ENCODE results near the gene DSCAM. TPM values are rescaled to one million over a fixed set of nuclear protein-coding genes. Genes with fewer than 3 reads are reported as not detected.

Gene DSCAM
- total RNA-seq, 4 donors from 2014 or later, result 0.19 TPM; not detected in 3

DNA sequence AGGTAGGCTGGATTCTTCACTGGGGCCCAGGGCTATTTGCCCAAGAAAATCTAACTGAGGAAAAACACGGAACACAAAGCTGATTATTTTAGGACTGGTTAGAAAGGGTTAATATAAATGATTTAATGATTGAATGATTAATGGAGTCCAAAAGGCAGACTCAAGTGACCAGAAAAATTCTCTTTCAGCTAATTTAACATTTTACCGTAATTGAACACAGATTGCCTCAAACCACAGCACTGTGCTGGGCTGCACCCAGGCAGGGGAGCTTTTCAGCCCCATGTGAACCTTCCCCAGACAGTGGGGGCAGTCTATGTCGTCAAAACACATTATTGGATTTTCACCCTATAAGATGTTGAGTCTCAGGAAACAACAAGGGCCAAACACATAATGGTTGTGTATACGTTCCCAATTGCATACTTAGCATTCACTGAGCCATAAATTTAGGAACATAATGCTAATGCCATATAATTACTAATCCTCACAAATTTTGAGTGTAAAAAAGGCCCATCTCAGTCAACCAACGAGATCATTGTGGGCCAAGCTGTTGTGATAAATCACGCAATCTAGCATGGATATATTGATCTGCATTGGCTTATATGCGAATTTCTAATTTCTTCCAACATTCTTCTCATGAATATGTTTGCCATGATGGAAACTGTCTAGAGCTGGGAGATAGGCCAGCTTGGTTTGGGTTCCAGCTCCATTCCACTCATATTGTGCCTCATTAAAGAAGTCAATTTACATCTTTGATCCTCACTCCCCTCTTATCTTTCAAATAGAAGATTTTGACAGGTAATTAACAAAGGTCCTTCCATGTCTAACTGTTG, 27.7 kb downstream of the DSCAM start:
- Histone ChIP-seq H3K4me3 (no peak overlapping the region), H3K27ac (no peak overlapping the region), H3K9me3 (no peaks in the 10 kb centered on the region), H3K27me3 (no peaks in the 10 kb centered on the region), H3K4me1 (no peaks in the 10 kb centered on the region), H3K36me3 (no peaks in the 10 kb centered on the region)
- DNase-seq, result no peak
- TF ChIP-seq POLR2A (IDR thresholded peaks at IDR 0.05), result no peak
- TF ChIP-seq, protein P1, sequence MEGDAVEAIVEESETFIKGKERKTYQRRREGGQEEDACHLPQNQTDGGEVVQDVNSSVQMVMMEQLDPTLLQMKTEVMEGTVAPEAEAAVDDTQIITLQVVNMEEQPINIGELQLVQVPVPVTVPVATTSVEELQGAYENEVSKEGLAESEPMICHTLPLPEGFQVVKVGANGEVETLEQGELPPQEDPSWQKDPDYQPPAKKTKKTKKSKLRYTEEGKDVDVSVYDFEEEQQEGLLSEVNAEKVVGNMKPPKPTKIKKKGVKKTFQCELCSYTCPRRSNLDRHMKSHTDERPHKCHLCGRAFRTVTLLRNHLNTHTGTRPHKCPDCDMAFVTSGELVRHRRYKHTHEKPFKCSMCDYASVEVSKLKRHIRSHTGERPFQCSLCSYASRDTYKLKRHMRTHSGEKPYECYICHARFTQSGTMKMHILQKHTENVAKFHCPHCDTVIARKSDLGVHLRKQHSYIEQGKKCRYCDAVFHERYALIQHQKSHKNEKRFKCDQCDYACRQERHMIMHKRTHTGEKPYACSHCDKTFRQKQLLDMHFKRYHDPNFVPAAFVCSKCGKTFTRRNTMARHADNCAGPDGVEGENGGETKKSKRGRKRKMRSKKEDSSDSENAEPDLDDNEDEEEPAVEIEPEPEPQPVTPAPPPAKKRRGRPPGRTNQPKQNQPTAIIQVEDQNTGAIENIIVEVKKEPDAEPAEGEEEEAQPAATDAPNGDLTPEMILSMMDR (IDR thresholded peaks at IDR 0.05), result no peak

DNA sequence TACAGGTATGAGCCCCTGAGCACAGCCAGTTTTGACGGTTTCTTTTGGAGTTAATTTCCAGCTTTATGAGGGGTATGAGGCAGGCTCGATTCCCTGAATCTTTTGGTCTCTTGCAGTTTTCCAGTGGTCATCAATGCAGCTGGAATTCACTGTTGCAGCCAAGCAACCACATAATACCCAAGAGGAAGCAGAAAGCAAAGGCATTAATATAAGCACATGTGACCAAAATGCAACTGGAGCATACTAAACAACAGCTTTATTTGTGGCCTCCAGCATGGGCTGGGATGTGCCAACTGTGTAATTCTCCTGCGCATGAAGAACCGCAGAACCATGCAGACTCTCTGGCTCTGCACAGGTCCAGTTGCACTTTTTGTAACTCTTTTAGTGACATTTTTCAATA, 33.0 kb downstream of the DSCAM start:
- TF ChIP-seq, protein P1 (IDR thresholded peaks at IDR 0.05), result no peak
- no peak for TF ChIP-seq POLR2A (IDR thresholded peaks at IDR 0.05)

DNA sequence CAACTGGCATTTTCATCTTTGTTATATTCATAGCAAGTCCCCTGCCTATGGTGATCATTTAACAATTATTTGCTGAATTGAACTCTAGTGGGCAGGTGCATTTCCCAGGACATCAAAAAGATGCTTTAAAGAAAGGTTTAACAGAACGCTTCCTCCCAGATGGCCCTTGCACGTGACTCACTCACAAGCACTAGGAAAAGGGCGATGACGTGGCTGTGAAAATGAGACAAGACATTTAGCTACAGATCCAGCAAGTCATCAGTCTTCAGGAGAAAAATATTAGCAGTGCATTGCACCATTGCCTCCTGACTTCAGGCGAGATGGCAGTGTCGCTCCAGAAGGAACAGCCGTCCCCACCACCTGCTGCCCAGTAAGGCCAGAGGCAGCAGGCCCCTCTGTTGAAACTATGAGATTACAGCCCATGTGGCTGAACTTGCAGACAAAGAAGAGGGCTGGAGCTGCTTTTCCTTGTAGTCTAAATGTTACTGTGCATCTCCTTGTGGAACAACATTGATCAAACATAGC, 37.2 kb downstream of the DSCAM start:
- Histone ChIP-seq H3K4me1 (no peaks in the 10 kb centered on the region), H3K4me3 (no peak overlapping the region), H3K9me3 (no peaks in the 10 kb centered on the region), H3K27ac (no peak overlapping the region), H3K36me3 (no peaks in the 10 kb centered on the region), H3K27me3 (no peaks in the 10 kb centered on the region)
- DNase-seq, result no peak
- no peak for TF ChIP-seq POLR2A (IDR thresholded peaks at IDR 0.05)
- TF ChIP-seq, protein P1 (IDR thresholded peaks at IDR 0.05), result no peak

More for the DNA sequence above, 33.0 kb downstream of the DSCAM start:
- no peak for DNase-seq
- no peaks in the 10 kb centered on the region for H3K27me3 ChIP-seq
- H3K27ac ChIP-seq, result no peak overlapping the region
- no peak overlapping the region for H3K4me3 ChIP-seq
- H3K36me3 ChIP-seq, result no peaks in the 10 kb centered on the region
- no peaks in the 10 kb centered on the region for H3K4me1 ChIP-seq
- H3K9me3 ChIP-seq, result no peaks in the 10 kb centered on the region

DNA sequence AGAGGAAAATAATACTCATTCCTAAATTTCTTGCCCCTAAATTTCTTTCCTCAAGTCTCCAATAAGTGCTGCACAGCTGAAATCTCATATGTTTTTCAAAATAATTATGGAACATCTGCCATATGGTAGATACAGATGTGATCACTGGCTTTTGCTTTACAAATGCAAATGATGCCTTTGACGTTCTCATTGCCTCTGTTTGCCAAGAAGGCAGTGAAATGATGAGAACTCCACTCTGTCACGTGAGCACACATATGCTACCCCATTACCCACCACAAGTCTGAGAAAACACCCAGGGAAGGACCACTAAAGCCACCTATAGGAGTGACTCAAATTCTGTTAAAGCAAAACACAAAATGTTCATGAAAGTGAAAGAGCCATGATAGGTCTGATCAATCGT, 43.9 kb downstream of the DSCAM start:
- DNase-seq, result no peak
- Histone ChIP-seq H3K4me3 (no peak overlapping the region), H3K4me1 (no peaks in the 10 kb centered on the region), H3K27me3 (no peaks in the 10 kb centered on the region), H3K27ac (no peak overlapping the region), H3K36me3 (no peaks in the 10 kb centered on the region), H3K9me3 (peaks cover 0 to 13% (median 0%) of the 10 kb centered on the region in 4 donors)
- no peak for TF ChIP-seq POLR2A (IDR thresholded peaks at IDR 0.05)
- TF ChIP-seq, protein P1 (IDR thresholded peaks at IDR 0.05), result no peak

DNA sequence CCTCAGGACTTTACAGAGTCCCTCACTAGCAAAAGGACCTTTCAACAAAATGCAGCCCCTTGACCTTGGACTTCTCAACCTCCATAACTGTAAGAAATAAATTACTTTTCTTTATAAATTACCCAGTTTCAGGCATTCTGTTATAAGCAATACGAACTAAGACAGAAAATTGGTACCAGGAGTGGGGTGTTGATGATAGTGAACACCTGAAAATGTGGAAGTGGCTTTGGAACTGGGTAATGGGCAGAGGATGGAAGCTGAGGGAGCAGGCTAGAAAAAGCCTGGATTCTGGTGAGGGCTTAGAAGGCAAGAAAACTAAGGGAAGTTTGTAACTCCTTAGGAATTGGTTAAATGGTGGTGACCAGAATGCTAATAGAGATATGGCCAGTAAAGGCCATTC, 46.8 kb downstream of the DSCAM start:
- Histone ChIP-seq H3K9me3 (peaks cover 0 to 13% (median 0%) of the 10 kb centered on the region in 4 donors), H3K4me1 (no peaks in the 10 kb centered on the region), H3K36me3 (no peaks in the 10 kb centered on the region), H3K27ac (no peak overlapping the region), H3K4me3 (no peak overlapping the region), H3K27me3 (no peaks in the 10 kb centered on the region)
- TF ChIP-seq, protein P1 (IDR thresholded peaks at IDR 0.05), result no peak
- TF ChIP-seq POLR2A (IDR thresholded peaks at IDR 0.05), result no peak
- no peak for DNase-seq

Measured in Peyer's patch (tissue), 4 donors.